ENCODE data around the gene SLCO3A1.

SLCO3A1 gene

DNA sequence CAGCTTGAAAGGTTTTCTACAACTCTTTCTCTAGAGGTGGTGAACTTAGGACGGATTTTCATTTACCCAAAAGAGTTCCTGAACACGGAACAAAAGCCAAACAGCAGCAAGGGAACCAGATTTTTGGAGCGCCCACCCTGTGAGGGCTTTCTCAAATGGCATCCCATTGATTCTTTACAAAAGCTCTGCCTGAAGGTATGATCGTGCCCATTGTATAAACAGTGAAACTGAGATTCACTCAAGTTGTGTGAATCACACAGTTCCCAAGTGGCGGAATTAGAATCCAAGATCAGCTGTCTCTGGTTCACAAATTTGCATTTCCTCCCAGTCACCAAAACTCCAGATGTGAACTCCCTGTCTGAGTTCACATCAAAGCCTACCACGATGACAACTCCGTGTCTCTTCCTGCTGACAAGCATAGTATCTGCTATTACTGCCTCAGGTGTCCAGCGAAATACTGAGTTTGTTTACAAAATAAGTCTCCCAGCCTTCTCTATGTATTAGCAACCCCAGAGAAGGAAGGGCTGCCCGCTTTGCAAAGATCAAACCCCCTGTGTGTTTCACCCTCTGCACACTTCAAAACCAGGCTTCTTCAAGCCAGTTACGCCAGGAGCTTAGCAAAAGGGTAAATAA is 304.3 kb downstream of the SLCO3A1 start:
- CTCF ChIA-PET: interaction anchor here (0.7 kb wide), 1 partner anchor 8 kb away, joined by 3 read pairs; no protein-coding TSS in a partner anchor
- DNase-seq (ENCODE audit: low read depth, low spot score): no peak
- POLR2A ChIA-PET: no interaction called here
- H3K4me3 ChIP-seq (ENCODE audit: low read depth, low read length): no peak overlapping the region
- TF ChIP-seq, protein P1, sequence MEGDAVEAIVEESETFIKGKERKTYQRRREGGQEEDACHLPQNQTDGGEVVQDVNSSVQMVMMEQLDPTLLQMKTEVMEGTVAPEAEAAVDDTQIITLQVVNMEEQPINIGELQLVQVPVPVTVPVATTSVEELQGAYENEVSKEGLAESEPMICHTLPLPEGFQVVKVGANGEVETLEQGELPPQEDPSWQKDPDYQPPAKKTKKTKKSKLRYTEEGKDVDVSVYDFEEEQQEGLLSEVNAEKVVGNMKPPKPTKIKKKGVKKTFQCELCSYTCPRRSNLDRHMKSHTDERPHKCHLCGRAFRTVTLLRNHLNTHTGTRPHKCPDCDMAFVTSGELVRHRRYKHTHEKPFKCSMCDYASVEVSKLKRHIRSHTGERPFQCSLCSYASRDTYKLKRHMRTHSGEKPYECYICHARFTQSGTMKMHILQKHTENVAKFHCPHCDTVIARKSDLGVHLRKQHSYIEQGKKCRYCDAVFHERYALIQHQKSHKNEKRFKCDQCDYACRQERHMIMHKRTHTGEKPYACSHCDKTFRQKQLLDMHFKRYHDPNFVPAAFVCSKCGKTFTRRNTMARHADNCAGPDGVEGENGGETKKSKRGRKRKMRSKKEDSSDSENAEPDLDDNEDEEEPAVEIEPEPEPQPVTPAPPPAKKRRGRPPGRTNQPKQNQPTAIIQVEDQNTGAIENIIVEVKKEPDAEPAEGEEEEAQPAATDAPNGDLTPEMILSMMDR (IDR thresholded peaks at IDR 0.05; ENCODE audit: insufficient read depth, low read length, missing control alignments): no peak

DNA sequence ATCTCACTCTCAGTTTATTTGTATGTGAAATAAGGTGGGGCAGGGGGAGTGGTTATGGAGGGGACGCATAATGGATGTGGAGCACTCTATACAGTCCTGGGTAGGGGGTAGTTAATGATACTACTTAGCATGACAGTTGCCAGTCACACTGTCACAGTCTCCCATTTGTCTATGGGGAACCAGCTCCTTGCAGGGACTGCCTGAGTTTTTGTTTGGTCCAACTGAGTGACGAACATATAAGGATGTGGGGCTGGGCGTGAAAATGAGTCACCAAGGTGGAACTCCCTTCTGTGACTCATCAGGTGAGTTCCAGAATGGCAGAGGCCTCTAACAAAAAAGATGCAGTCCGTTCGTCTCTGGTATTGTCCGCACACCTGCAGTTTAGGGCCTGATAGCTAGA is 304.9 kb downstream of the SLCO3A1 start:
- CTCF ChIA-PET: interaction anchor here (0.7 kb wide), 1 partner anchor 9 kb away, joined by 3 read pairs; no protein-coding TSS in a partner anchor
- DNase-seq (ENCODE audit: low read depth, low spot score): no peak

DNA sequence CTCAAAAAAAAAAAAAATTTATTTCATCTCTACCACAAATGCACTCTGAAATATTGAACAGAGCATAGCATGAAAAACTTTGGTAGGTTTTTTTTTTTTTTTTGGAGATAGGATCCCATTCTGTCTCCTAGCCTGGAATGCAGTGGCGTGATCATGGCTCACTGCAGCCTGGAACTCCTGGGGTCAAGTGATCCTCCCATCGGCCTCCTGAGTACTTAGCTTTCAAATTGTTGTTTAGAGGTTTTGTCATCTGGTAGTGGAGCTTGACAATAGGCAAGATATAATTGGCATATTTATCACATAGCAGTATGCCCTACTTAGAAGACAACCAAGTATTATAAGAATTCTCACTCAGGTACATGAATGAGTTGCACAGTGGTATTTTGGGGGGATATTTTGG is 306.0 kb downstream of the SLCO3A1 start:
- ChIA-PET CTCF (no interaction called here), POLR2A (no interaction called here)
- DNase-seq (ENCODE audit: low read depth, low spot score): no peak
- H3K4me3 ChIP-seq (ENCODE audit: low read depth, low read length): no peak overlapping the region
- TF ChIP-seq, protein P1 (IDR thresholded peaks at IDR 0.05; ENCODE audit: insufficient read depth, low read length, missing control alignments): no peak

More for the DNA sequence above, 304.9 kb downstream of the SLCO3A1 start:
- POLR2A ChIA-PET: no interaction called here
- TF ChIP-seq, protein P1 (IDR thresholded peaks at IDR 0.05; ENCODE audit: insufficient read depth, low read length, missing control alignments): no peak
- H3K4me3 ChIP-seq (ENCODE audit: low read depth, low read length): no peak overlapping the region

DNA sequence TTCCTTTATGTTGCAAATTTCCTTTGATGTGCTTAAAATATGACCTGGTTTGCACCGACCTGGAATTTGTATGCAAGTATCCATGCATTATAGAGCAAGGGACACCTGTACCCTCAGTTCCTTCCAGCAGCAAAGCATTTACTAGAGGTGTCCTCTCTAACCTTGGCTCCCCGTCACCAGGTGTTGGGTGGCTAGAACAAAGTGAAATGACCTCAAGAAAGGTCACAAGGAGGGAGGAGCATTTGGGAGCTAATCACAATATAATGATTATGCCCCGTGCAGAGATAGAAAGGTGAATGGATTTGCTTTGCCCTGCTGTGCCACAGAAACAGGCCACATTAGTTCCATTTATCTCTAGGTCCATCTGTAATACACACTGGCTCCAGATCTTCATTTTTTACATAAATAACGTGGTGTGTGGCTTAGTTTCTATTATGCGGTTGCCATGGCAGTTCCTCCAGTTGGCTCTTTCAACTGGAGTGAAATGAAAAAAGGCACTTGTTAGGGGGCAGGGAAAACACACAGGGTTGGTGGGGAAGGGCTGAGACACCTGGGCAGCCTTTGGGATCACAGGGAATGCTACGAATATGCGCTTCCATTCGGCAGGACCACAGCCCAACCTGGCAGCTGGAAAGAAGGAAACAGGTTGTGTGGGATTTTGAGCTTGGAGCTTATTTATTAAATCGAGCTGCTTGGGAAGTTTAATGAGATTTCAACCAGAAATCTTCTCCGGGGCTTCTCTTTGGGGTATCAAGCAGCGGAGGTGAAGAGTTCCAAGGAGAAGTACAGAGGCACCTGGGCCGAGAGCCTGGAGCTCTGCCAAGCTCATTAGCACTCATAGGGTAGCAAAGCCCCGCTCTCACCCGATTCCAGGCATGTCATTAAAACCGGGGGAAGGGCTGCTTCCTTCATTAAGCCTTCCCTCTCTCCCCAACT is 306.7 kb downstream of the SLCO3A1 start:
- no peak overlapping the region for H3K4me3 ChIP-seq (ENCODE audit: low read depth, low read length)
- DNase-seq (ENCODE audit: low read depth, low spot score): no peak
- TF ChIP-seq, protein P1 (IDR thresholded peaks at IDR 0.05; ENCODE audit: insufficient read depth, low read length, missing control alignments): no peak
- CTCF ChIA-PET: no interaction called here
- POLR2A ChIA-PET: no interaction called here

DNA sequence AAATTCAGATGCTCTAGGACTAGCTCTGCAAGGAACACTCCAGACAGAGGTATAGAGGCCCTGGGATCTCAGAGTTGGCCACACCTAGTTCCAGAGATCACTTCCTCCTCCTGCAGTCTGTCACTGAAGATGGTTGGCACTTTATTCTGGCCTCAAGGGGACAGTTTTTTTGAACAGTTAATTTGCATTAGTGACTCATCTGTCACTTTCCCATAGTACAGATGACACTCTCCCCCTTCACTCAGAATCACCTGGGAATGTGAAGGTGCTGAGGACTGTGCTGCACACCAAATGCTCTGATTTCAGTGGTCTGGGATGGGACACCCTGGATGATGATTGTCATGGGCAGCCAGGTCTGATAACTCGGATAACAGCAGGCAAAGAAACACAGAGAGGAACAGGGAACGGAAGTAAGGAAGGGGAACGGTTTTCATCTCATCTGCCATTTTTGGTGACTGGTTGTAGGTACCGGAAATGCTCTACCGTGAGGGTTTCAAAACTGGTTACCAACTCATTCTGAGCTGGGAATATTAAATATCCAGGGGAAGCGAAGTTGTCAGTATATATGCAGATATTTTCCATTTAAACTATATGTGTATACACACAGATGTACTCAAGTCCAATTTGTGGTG is 307.6 kb downstream of the SLCO3A1 start:
- no peak overlapping the region for H3K4me3 ChIP-seq (ENCODE audit: low read depth, low read length)
- no peak for DNase-seq (ENCODE audit: low read depth, low spot score)
- ChIA-PET CTCF (no interaction called here), POLR2A (no interaction called here)
- TF ChIP-seq, protein P1 (IDR thresholded peaks at IDR 0.05; ENCODE audit: insufficient read depth, low read length, missing control alignments): no peak

DNA sequence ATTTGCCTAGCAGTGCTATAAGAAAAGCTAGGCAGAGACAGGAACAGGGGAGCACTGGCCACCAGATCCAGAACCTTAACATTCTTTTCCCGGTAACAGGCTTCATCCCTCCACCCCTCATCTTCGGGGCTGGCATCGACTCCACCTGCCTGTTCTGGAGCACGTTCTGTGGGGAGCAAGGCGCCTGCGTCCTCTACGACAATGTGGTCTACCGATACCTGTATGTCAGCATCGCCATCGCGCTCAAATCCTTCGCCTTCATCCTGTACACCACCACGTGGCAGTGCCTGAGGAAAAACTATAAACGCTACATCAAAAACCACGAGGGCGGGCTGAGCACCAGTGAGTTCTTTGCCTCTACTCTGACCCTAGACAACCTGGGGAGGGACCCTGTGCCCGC is 309.1 kb downstream of the SLCO3A1 start:
- CTCF ChIA-PET: no interaction called here
- DNase-seq (ENCODE audit: low read depth, low spot score): no peak
- POLR2A ChIA-PET: no interaction called here
- no peak overlapping the region for H3K4me3 ChIP-seq (ENCODE audit: low read depth, low read length)
- TF ChIP-seq, protein P1 (IDR thresholded peaks at IDR 0.05; ENCODE audit: insufficient read depth, low read length, missing control alignments): no peak

Measured in AG04449 (cell line).